ENCODE data around the gene SMIM3.
"Not testable (repeated sequence)": the region's sequence is repeated elsewhere in the genome, so short reads cannot be mapped to it uniquely, and the experiment has no call there.

Gene SMIM3

GRCh38 chr5:150816946-150817345, 38.4 kb downstream of the SMIM3 start:
- no peaks in the 10 kb centered on the region for H3K79me2 ChIP-seq (ENCODE audit: insufficient read depth, low read length)
- H3F3A ChIP-seq (ENCODE audit: insufficient read depth): no peaks in the 10 kb centered on the region
- no peak overlapping the region for H2AFZ ChIP-seq (ENCODE audit: low read depth, low read length, severe bottlenecking)

GRCh38 chr5:150829744-150830143, 51.2 kb downstream of the SMIM3 start:
- H3K9me2 ChIP-seq (replicated peaks; ENCODE audit: insufficient read depth, low read length): no peaks in the 10 kb centered on the region
- H3K36me3 ChIP-seq (ENCODE audit: low read length): no peaks in the 10 kb centered on the region
- no peaks in the 10 kb centered on the region for H3F3A ChIP-seq (ENCODE audit: insufficient read depth)
- H3K27ac ChIP-seq (ENCODE audit: low read depth, low read length): no peak overlapping the region
- no peak overlapping the region for H2AFZ ChIP-seq (ENCODE audit: low read depth, low read length, severe bottlenecking)
- H3K9ac ChIP-seq (ENCODE audit: low read length): no peak overlapping the region
- no peaks in the 10 kb centered on the region for H4K20me1 ChIP-seq (ENCODE audit: low read depth, low read length)
- H3K4me3 ChIP-seq (ENCODE audit: insufficient read depth, low read length, poor library complexity, severe bottlenecking): no peak overlapping the region
- TF ChIP-seq CTCF (IDR thresholded peaks at IDR 0.05; ENCODE audit: insufficient read depth, low read length, poor library complexity, severe bottlenecking) (no peak), EZH2phosphoT487 (conservative IDR thresholded peaks at IDR 0.05; ENCODE audit: low read length) (no peak)
- no peaks in the 10 kb centered on the region for H3K27me3 ChIP-seq (ENCODE audit: low read length)
- no peak overlapping the region for H3K4me2 ChIP-seq (ENCODE audit: low read depth, low read length, poor library complexity, severe bottlenecking)
- no peaks in the 10 kb centered on the region for H3K79me2 ChIP-seq (ENCODE audit: insufficient read depth, low read length)
- peaks cover 5% of the 10 kb centered on the region; the same call in 1 of the 2 replicates for H3K9me3 ChIP-seq (ENCODE audit: insufficient read depth, low read length)

More at GRCh38 chr5:150816946-150817345, 38.4 kb downstream of the SMIM3 start:
- no peak overlapping the region for H3K27ac ChIP-seq (ENCODE audit: low read depth, low read length)
- H3K27me3 ChIP-seq (ENCODE audit: low read length): no peaks in the 10 kb centered on the region
- no peaks in the 10 kb centered on the region for H4K20me1 ChIP-seq (ENCODE audit: low read depth, low read length)
- H3K4me3 ChIP-seq (ENCODE audit: insufficient read depth, low read length, poor library complexity, severe bottlenecking): no peak overlapping the region
- H3K4me2 ChIP-seq (ENCODE audit: low read depth, low read length, poor library complexity, severe bottlenecking): no peak overlapping the region
- no peaks in the 10 kb centered on the region for H3K9me3 ChIP-seq (ENCODE audit: insufficient read depth, low read length)
- H3K36me3 ChIP-seq (ENCODE audit: low read length): no peaks in the 10 kb centered on the region
- TF ChIP-seq EZH2phosphoT487 (conservative IDR thresholded peaks at IDR 0.05; ENCODE audit: low read length): no peak
- no peak for TF ChIP-seq CTCF (IDR thresholded peaks at IDR 0.05; ENCODE audit: insufficient read depth, low read length, poor library complexity, severe bottlenecking)
- no peak overlapping the region for H3K9ac ChIP-seq (ENCODE audit: low read length)
- no peaks in the 10 kb centered on the region for H3K9me2 ChIP-seq (replicated peaks; ENCODE audit: insufficient read depth, low read length)

GRCh38 chr5:150831821-150832220, 53.3 kb downstream of the SMIM3 start:
- not testable (repeated sequence) for H3K4me3 ChIP-seq (ENCODE audit: insufficient read depth, low read length, poor library complexity, severe bottlenecking); H3K36me3 ChIP-seq (ENCODE audit: low read length); H3F3A ChIP-seq (ENCODE audit: insufficient read depth); H3K27me3 ChIP-seq (ENCODE audit: low read length); H3K79me2 ChIP-seq (ENCODE audit: insufficient read depth, low read length); H4K20me1 ChIP-seq (ENCODE audit: low read depth, low read length); H3K27ac ChIP-seq (ENCODE audit: low read depth, low read length); H3K9me3 ChIP-seq (ENCODE audit: insufficient read depth, low read length); H2AFZ ChIP-seq (ENCODE audit: low read depth, low read length, severe bottlenecking); H3K9me2 ChIP-seq (replicated peaks; ENCODE audit: insufficient read depth, low read length); H3K9ac ChIP-seq (ENCODE audit: low read length); H3K4me2 ChIP-seq (ENCODE audit: low read depth, low read length, poor library complexity, severe bottlenecking)

GRCh38 chr5:150836064-150836463, 57.5 kb downstream of the SMIM3 start:
- H3F3A ChIP-seq (ENCODE audit: insufficient read depth): no peaks in the 10 kb centered on the region
- H2AFZ ChIP-seq (ENCODE audit: low read depth, low read length, severe bottlenecking): no peak overlapping the region
- H3K9me2 ChIP-seq (replicated peaks; ENCODE audit: insufficient read depth, low read length): no peaks in the 10 kb centered on the region
- no peaks in the 10 kb centered on the region for H3K79me2 ChIP-seq (ENCODE audit: insufficient read depth, low read length)
- TF ChIP-seq EZH2phosphoT487 (conservative IDR thresholded peaks at IDR 0.05; ENCODE audit: low read length): no peak
- TF ChIP-seq CTCF (IDR thresholded peaks at IDR 0.05; ENCODE audit: insufficient read depth, low read length, poor library complexity, severe bottlenecking): no peak
- no peaks in the 10 kb centered on the region for H4K20me1 ChIP-seq (ENCODE audit: low read depth, low read length)
- no peaks in the 10 kb centered on the region for H3K36me3 ChIP-seq (ENCODE audit: low read length)
- H3K9me3 ChIP-seq (ENCODE audit: insufficient read depth, low read length): peaks cover 5% of the 10 kb centered on the region; the same call in 1 of the 2 replicates
- no peak overlapping the region for H3K9ac ChIP-seq (ENCODE audit: low read length)
- H3K27ac ChIP-seq (ENCODE audit: low read depth, low read length): no peak overlapping the region
- no peak overlapping the region for H3K4me2 ChIP-seq (ENCODE audit: low read depth, low read length, poor library complexity, severe bottlenecking)
- no peak overlapping the region for H3K4me3 ChIP-seq (ENCODE audit: insufficient read depth, low read length, poor library complexity, severe bottlenecking)
- no peaks in the 10 kb centered on the region for H3K27me3 ChIP-seq (ENCODE audit: low read length)
